CD4-positive, alpha-beta T cell treated with Interleukin-21 for 1 hour (primary cell): ENCODE results near the gene MACROD2.

Source experiments
- DNase-seq: peaks from one replicate; pipeline ENCODE4 v3.0.0-alpha.2; 2020

Gene MACROD2

GRCh38 chr20:14488756-14489479 is 493.6 kb downstream of the MACROD2 start:
- no peak for DNase-seq

- no peak for DNase-seq
Measured at GRCh38 chr20:14489544-14489943, 494.2 kb downstream of the MACROD2 start.

GRCh38 chr20:14491436-14491835 is 496.1 kb downstream of the MACROD2 start:
- no peak for DNase-seq

- no peak for DNase-seq
Measured at GRCh38 chr20:14493408-14493807, 498.1 kb downstream of the MACROD2 start.

GRCh38 chr20:14494355-14494754 is 499.0 kb downstream of the MACROD2 start:
- no peak for DNase-seq

GRCh38 chr20:14495066-14495465 is 499.8 kb downstream of the MACROD2 start:
- DNase-seq = no peak

GRCh38 chr20:14497004-14497403 is 501.7 kb downstream of the MACROD2 start:
- DNase-seq = no peak

GRCh38 chr20:14498772-14499171 is 503.5 kb downstream of the MACROD2 start:
- DNase-seq = no peak

GRCh38 chr20:14505476-14505875 is 510.2 kb downstream of the MACROD2 start:
- DNase-seq = no peak

- DNase-seq = no peak
Measured at GRCh38 chr20:14507711-14508110, 512.4 kb downstream of the MACROD2 start.

- DNase-seq = no peak
Measured at GRCh38 chr20:14510341-14510740, 515.0 kb downstream of the MACROD2 start.

- DNase-seq = no peak
Measured at GRCh38 chr20:14512839-14513238, 517.5 kb downstream of the MACROD2 start.

- DNase-seq = no peak
Measured at GRCh38 chr20:14518648-14519047, 523.3 kb downstream of the MACROD2 start.

GRCh38 chr20:14521016-14521415 is 525.7 kb downstream of the MACROD2 start:
- DNase-seq = no peak

GRCh38 chr20:14521436-14521835 is 526.1 kb downstream of the MACROD2 start:
- DNase-seq = no peak

GRCh38 chr20:14522595-14522994 is 527.3 kb downstream of the MACROD2 start:
- no peak for DNase-seq

GRCh38 chr20:14523090-14523489 is 527.8 kb downstream of the MACROD2 start:
- DNase-seq = no peak

- no peak for DNase-seq
Measured at GRCh38 chr20:14525426-14525825, 530.1 kb downstream of the MACROD2 start.

- DNase-seq = no peak
Measured at GRCh38 chr20:14526891-14527290, 531.6 kb downstream of the MACROD2 start.

- no peak for DNase-seq
Measured at GRCh38 chr20:14531786-14532185, 536.5 kb downstream of the MACROD2 start.

GRCh38 chr20:14536738-14537137 is 541.4 kb downstream of the MACROD2 start:
- no peak for DNase-seq

- DNase-seq = no peak
Measured at GRCh38 chr20:14538433-14538832, 543.1 kb downstream of the MACROD2 start.

GRCh38 chr20:14543040-14543439 is 547.7 kb downstream of the MACROD2 start:
- no peak for DNase-seq

- no peak for DNase-seq
Measured at GRCh38 chr20:14544688-14545087, 549.4 kb downstream of the MACROD2 start.

GRCh38 chr20:14550655-14551054 is 555.3 kb downstream of the MACROD2 start:
- no peak for DNase-seq
